GM19035 (cell line): ENCODE results near the gene SUV39H1.
A peak's percentile ranks its signal among the peaks of the same experiment; 100 is the strongest.
"Not testable (repeated sequence)": the region's sequence is repeated elsewhere in the genome, so short reads cannot be mapped to it uniquely, and the experiment has no call there.

Experiments
- ATAC-seq: cut with Tn5 transposase; IDR thresholded peaks from one replicate; pipeline ENCODE4 v1.9.1; 2021; ENCODE audit not compliant: unreplicated experiment

SUV39H1 gene

GRCh38 chrX:48684134-48684533 lies 12.4 kb upstream of the SUV39H1 start:
- no peak for ATAC-seq

- ATAC-seq: no peak
Observed at GRCh38 chrX:48685416-48685815, 11.1 kb upstream of the SUV39H1 start.

- ATAC-seq: no peak
Observed at GRCh38 chrX:48688531-48689150, 7.9 kb upstream of the SUV39H1 start.

GRCh38 chrX:48689208-48689920 lies 7.2 kb upstream of the SUV39H1 start:
- ATAC-seq: no peak

GRCh38 chrX:48691746-48692145 lies 4.8 kb upstream of the SUV39H1 start:
- not testable (repeated sequence) for ATAC-seq

- no peak for ATAC-seq
Observed at GRCh38 chrX:48694776-48695533, 1.6 kb upstream of the SUV39H1 start.

GRCh38 chrX:48695534-48695896 lies 1.0 kb upstream of the SUV39H1 start:
- ATAC-seq: no peak

GRCh38 chrX:48695925-48696300 lies 621 bp upstream of the SUV39H1 start:
- no peak for ATAC-seq

- ATAC-seq: peak; percentile 7
Observed at GRCh38 chrX:48696909-48697727, 584 bp downstream of the SUV39H1 start.

- no peak for ATAC-seq
Observed at GRCh38 chrX:48698306-48698705, 1.8 kb downstream of the SUV39H1 start.

GRCh38 chrX:48700246-48700645 lies 3.7 kb downstream of the SUV39H1 start:
- ATAC-seq: no peak

GRCh38 chrX:48700951-48701653 lies 4.6 kb downstream of the SUV39H1 start:
- ATAC-seq: no peak

GRCh38 chrX:48702032-48702431 lies 5.5 kb downstream of the SUV39H1 start:
- no peak for ATAC-seq

- no peak for ATAC-seq
Observed at GRCh38 chrX:48702716-48703115, 6.2 kb downstream of the SUV39H1 start.

- no peak for ATAC-seq
Observed at GRCh38 chrX:48703228-48703627, 6.7 kb downstream of the SUV39H1 start.

GRCh38 chrX:48703642-48704481 lies 7.3 kb downstream of the SUV39H1 start:
- ATAC-seq: no peak

- ATAC-seq: no peak
Observed at GRCh38 chrX:48705871-48706270, 9.3 kb downstream of the SUV39H1 start.

- ATAC-seq: no peak
Observed at GRCh38 chrX:48709522-48710112, 13.1 kb downstream of the SUV39H1 start.

GRCh38 chrX:48711162-48711928 lies 14.8 kb downstream of the SUV39H1 start:
- ATAC-seq: no peak
